ENCODE results near the gene KIF3C. TPM values are rescaled to one million over a fixed set of nuclear protein-coding genes. Genes with fewer than 3 reads are reported as not detected.
"Not testable (repeated sequence)": the region's sequence is repeated elsewhere in the genome, so short reads cannot be mapped to it uniquely, and the experiment has no call there.

KIF3C gene
- total and polyA plus RNA-seq, 2 of the 4 experiments (the other 2 are of a cell fraction): 8.3 to 15.4 TPM

- peak; percentile 38 for DNase-seq
- POLR2A ChIA-PET (ENCODE audit: unreplicated experiment); H3K4me1 ChIP-seq (ENCODE audit: control insufficient read depth, insufficient read depth, low read length); H3K9me3 ChIP-seq (ENCODE audit: control insufficient read depth, insufficient read depth, low read length); ATAC-seq (ENCODE audit: low read depth); H3K4me3 ChIP-seq (ENCODE audit: insufficient read depth, low read depth, low read length); H2AK9ac ChIP-seq (replicated peaks; ENCODE audit: low read depth, low read length, poor library complexity); H4K8ac ChIP-seq (ENCODE audit: low read depth in 2 of 2, low read length in 2 of 2); CTCF ChIA-PET; H3K9ac ChIP-seq (ENCODE audit: low read depth, low read length); H2BK20ac ChIP-seq (ENCODE audit: low read depth, low read length); H4K91ac ChIP-seq (ENCODE audit: insufficient read depth, low read depth, low read length); in situ Hi-C loops (cut with MboI; ENCODE audit: low sequenced_read_pairs); H2AFZ ChIP-seq (replicated peaks; ENCODE audit: low read length, poor library complexity); H3K4ac ChIP-seq (ENCODE audit: low read depth, low read length); H3K27me3 ChIP-seq (ENCODE audit: control insufficient read depth, insufficient read depth, low read length); H3K14ac ChIP-seq (replicated peaks; ENCODE audit: low read depth, low read length); H3K4me2 ChIP-seq (ENCODE audit: low read depth, low read length); H3K79me1 ChIP-seq (ENCODE audit: low read depth in 1 of 2, low read length in 2 of 2); BruUV-seq (replicated peaks); H3K56ac ChIP-seq (ENCODE audit: extremely low read depth, insufficient read depth, low read length); H3K9me1 ChIP-seq (ENCODE audit: insufficient read depth, low read length); H3K18ac ChIP-seq (ENCODE audit: low read depth, low read length); H4K5ac ChIP-seq (ENCODE audit: low read depth, low read length); intact Hi-C loops (cut with micrococcal nuclease); H3K27ac ChIP-seq (ENCODE audit: insufficient read depth, low read length); H4K20me1 ChIP-seq (ENCODE audit: insufficient read depth, low read length); H2BK5ac ChIP-seq (ENCODE audit: low read depth, low read length, poor library complexity, severe bottlenecking); dilution Hi-C loops (cut with HindIII; ENCODE audit: low sequenced_read_pairs, unreplicated experiment); H2BK15ac ChIP-seq (ENCODE audit: low read depth, low read length); H3K23ac ChIP-seq (ENCODE audit: low read depth, low read length); H3K36me3 ChIP-seq (ENCODE audit: control insufficient read depth, insufficient read depth, low read length); H2BK120ac ChIP-seq (ENCODE audit: low read depth, low read length); H2AK5ac ChIP-seq (ENCODE audit: low read depth, low read length): not testable (repeated sequence)
- 72% methylated on average over 3 of the region's 7 CpGs; no CpG with 5 or more reads in 1 of the 2 experiments for WGBS, 2 experiments (ENCODE audit: extremely low coverage in 2 of 2, insufficient read length in 1 of 2)
Measured at GRCh38 chr2:25917411-25917810, 64.9 kb downstream of the KIF3C start.

GRCh38 chr2:25915944-25916772, 66.1 kb downstream of the KIF3C start:
- H2BK120ac ChIP-seq (ENCODE audit: low read depth, low read length); intact Hi-C loops (cut with micrococcal nuclease); H3K14ac ChIP-seq (replicated peaks; ENCODE audit: low read depth, low read length); H3K79me1 ChIP-seq (ENCODE audit: low read depth in 1 of 2, low read length in 2 of 2); H4K8ac ChIP-seq (ENCODE audit: low read depth in 2 of 2, low read length in 2 of 2); in situ Hi-C loops (cut with MboI; ENCODE audit: low sequenced_read_pairs); H3K36me3 ChIP-seq (ENCODE audit: control insufficient read depth, insufficient read depth, low read length); H3K4me1 ChIP-seq (ENCODE audit: control insufficient read depth, insufficient read depth, low read length); H3K9me1 ChIP-seq (ENCODE audit: insufficient read depth, low read length); H4K20me1 ChIP-seq (ENCODE audit: insufficient read depth, low read length); dilution Hi-C loops (cut with HindIII; ENCODE audit: low sequenced_read_pairs, unreplicated experiment); CTCF ChIA-PET; H3K9ac ChIP-seq (ENCODE audit: low read depth, low read length); BruUV-seq (replicated peaks); H3K4me3 ChIP-seq (ENCODE audit: insufficient read depth, low read depth, low read length); H2AK5ac ChIP-seq (ENCODE audit: low read depth, low read length); H3K4ac ChIP-seq (ENCODE audit: low read depth, low read length); H2AFZ ChIP-seq (replicated peaks; ENCODE audit: low read length, poor library complexity); DNase-seq; H3K18ac ChIP-seq (ENCODE audit: low read depth, low read length); H2BK5ac ChIP-seq (ENCODE audit: low read depth, low read length, poor library complexity, severe bottlenecking); H3K23ac ChIP-seq (ENCODE audit: low read depth, low read length); H3K4me2 ChIP-seq (ENCODE audit: low read depth, low read length); H2BK20ac ChIP-seq (ENCODE audit: low read depth, low read length); H4K5ac ChIP-seq (ENCODE audit: low read depth, low read length); H3K27ac ChIP-seq (ENCODE audit: insufficient read depth, low read length); H2AK9ac ChIP-seq (replicated peaks; ENCODE audit: low read depth, low read length, poor library complexity); H3K9me3 ChIP-seq (ENCODE audit: control insufficient read depth, insufficient read depth, low read length); H3K27me3 ChIP-seq (ENCODE audit: control insufficient read depth, insufficient read depth, low read length); H2BK15ac ChIP-seq (ENCODE audit: low read depth, low read length); ATAC-seq (ENCODE audit: low read depth); POLR2A ChIA-PET (ENCODE audit: unreplicated experiment); H4K91ac ChIP-seq (ENCODE audit: insufficient read depth, low read depth, low read length); H3K56ac ChIP-seq (ENCODE audit: extremely low read depth, insufficient read depth, low read length): not testable (repeated sequence)
- 89% methylated on average over 5 of the region's 16 CpGs; no CpG with 5 or more reads in 1 of the 2 experiments for WGBS, 2 experiments (ENCODE audit: extremely low coverage in 2 of 2, insufficient read length in 1 of 2)

Measured in IMR-90 (cell line).